Right lobe of liver (tissue), 6 donors: ENCODE results near the gene ANP32A. TPM values are rescaled to one million over a fixed set of nuclear protein-coding genes. Genes with fewer than 3 reads are reported as not detected.

Experiments used
- ATAC-seq, 4 donors: fragments of 200-7000 bp; cut with Tn5 transposase; one replicate each; pipeline ENCODE4 v1.9.1; 2020; ENCODE audit warnings: mild to moderate bottlenecking in 4 of 4, moderate library complexity in 4 of 4
- DNase-seq, 3 donors: peaks; one replicate each; pipeline ENCODE4 v3.0.0-alpha.2; 2020
- H3K27ac ChIP-seq, 3 donors: fragments of 200-600 bp; one replicate each; pipeline ENCODE4 v1.8.0; 2022
- H3K27me3 ChIP-seq, 2 donors: fragments of 200-600 bp; one replicate each; pipeline ENCODE4 v1.8.0; 2022
- H3K36me3 ChIP-seq, 4 donors: fragments of 200-600 bp; sonication (generic) in 1 of 4; one replicate each; pipeline versions ENCODE4 v1.5.1 to v1.8.0; 2017 to 2022; ENCODE audit warnings: control low read depth in 1 of 4
- H3K4me1 ChIP-seq, 4 donors: fragments of 200-600 bp; sonication (generic) in 1 of 4; one replicate each; pipeline versions ENCODE4 v1.5.1 to v1.8.0; 2017 to 2022; ENCODE audit warnings: control low read depth in 1 of 4
- H3K4me3 ChIP-seq, 3 donors: fragments of 200-600 bp; one replicate each; pipeline ENCODE4 v1.8.0; 2022
- H3K9me3 ChIP-seq, 4 donors: fragments of 200-600 bp; sonication (generic) in 1 of 4; one replicate each; pipeline versions ENCODE4 v1.5.1 to v1.8.0; 2017 to 2022; ENCODE audit warnings: control low read depth in 1 of 4
- CTCF ChIP-seq, 4 donors: fragments of 200-600 bp in 3 of 4; fragments of 450-650 bp in 1 of 4; IDR thresholded peaks; one replicate each; pipeline versions ENCODE4 v1.5.1 to v1.8.0; 2016 to 2022; ENCODE audit warnings: antibody characterized with exemption in 4 of 4, mild to moderate bottlenecking in 2 of 4
- POLR2A ChIP-seq: fragments of 450-650 bp; IDR thresholded peaks from one replicate; pipeline ENCODE4 v1.6.1; 2017; ENCODE audit warnings: antibody characterized with exemption, mild to moderate bottlenecking
- WGBS: methylation state at CpG from one replicate; pipeline ENCODE4 v1.1.6; 2018; ENCODE audit warnings: low coverage, low lambda C conversion rate; ENCODE audit not compliant: insufficient coverage; ENCODE audit errors: missing lambda C conversion rate; 5-methylcytosine and 5-hydroxymethylcytosine counted together
- intact Hi-C, 2 donors: fragments of 100-400 bp; cut with DNase I; formaldehyde crosslinking; loops; one replicate each; pipeline versions ENCODE4 v1.11.2 to v1.14.1; 2022
- total RNA-seq, 6 experiments: library from RNA; depleted of rRNA in 2 of 6; stranded (reverse); fragments of >200 nt in 2 of 6; fragmentation: NEBNext Ultra II Directional in 3 of 6; extraction: Animal tissue kit (Norgen Biotek cat#: 25700) in 3 of 6; gene quantifications; one replicate each; pipeline versions ENCODE4 v1.1.0 to v1.2.4, GENCODE V29; 2016 to 2023
- donor health status: DM: no; HTN: yes; CAD: no.
- donor health status: DM: no; HTN: no; CAD: no.
- donor health status: DM: no; HTN: no; CAD: no.
- donor health status: DM: no; HTN: yes; CAD: no.
- donor health status: DM: no; HTN: yes; CAD: no.

The ANP32A gene
- total RNA-seq, 6 experiments from 2014 or later: 39.9 to 66.6 (median 49.0) TPM

- Histone ChIP-seq H3K9me3 (no peaks in the 10 kb centered on the region), H3K4me3 (no peak overlapping the region), H3K27ac (peak overlapping the region in 1 of 3 donors; percentile 33), H3K36me3 (peaks cover 0 to 27% (median under 1%) of the 10 kb centered on the region in 4 donors), H3K4me1 (peaks cover 0 to 45% (median 20%) of the 10 kb centered on the region in 4 donors), H3K27me3 (no peaks in the 10 kb centered on the region)
- no peak for DNase-seq
- 40% methylated on average over 2 of the region's 7 CpGs for WGBS
- no peak for TF ChIP-seq CTCF (IDR thresholded peaks at IDR 0.05)
- no peak for TF ChIP-seq POLR2A
- intact Hi-C loops: loop anchor here in 1 of 2 donors (5.0 kb wide), 1 partner anchor 88 kb away; no protein-coding TSS in a partner anchor
- ATAC-seq: peak; percentile 8 to 24 (median 14)
These were observed 31.0 kb downstream of the ANP32A start for GRCh38 chr15:68789534-68790241.

- H3K27ac ChIP-seq: peak overlapping the region in 1 of 3 donors; percentile 33
- H3K4me3 ChIP-seq: no peak overlapping the region
- H3K4me1 ChIP-seq: peaks cover 0 to 39% (median 17%) of the 10 kb centered on the region in 4 donors
- no peaks in the 10 kb centered on the region for H3K27me3 ChIP-seq
- intact Hi-C loops: loop anchor here in 1 of 2 donors (5.0 kb wide), 1 partner anchor 88 kb away; no protein-coding TSS in a partner anchor
- WGBS: no CpG with 5 or more reads among the region's 1 CpG
- no peak for DNase-seq
- no peaks in the 10 kb centered on the region for H3K9me3 ChIP-seq
- peaks cover 0 to 32% (median 1%) of the 10 kb centered on the region in 4 donors for H3K36me3 ChIP-seq
- TF ChIP-seq POLR2A: no peak
- no peak for TF ChIP-seq CTCF (IDR thresholded peaks at IDR 0.05)
- ATAC-seq: no peak
These were observed 31.6 kb downstream of the ANP32A start for GRCh38 chr15:68789091-68789490.

GRCh38 chr15:68788264-68788624, 32.5 kb downstream of the ANP32A start:
- no peak overlapping the region for H3K4me3 ChIP-seq
- peaks cover 0 to 35% (median 1%) of the 10 kb centered on the region in 4 donors for H3K36me3 ChIP-seq
- H3K4me1 ChIP-seq: peaks cover 0 to 31% (median 10%) of the 10 kb centered on the region in 4 donors
- DNase-seq: no peak
- no peaks in the 10 kb centered on the region for H3K9me3 ChIP-seq
- ATAC-seq: no peak
- TF ChIP-seq CTCF (IDR thresholded peaks at IDR 0.05) (no peak), POLR2A (no peak)
- no peak overlapping the region for H3K27ac ChIP-seq
- no peaks in the 10 kb centered on the region for H3K27me3 ChIP-seq
- intact Hi-C loops: loop anchor here in 1 of 2 donors (5.0 kb wide), 1 partner anchor 89 kb away; no protein-coding TSS in a partner anchor
- 73% methylated on average over 4 of the region's 8 CpGs for WGBS

- Histone ChIP-seq H3K4me3 (no peak overlapping the region), H3K36me3 (peaks cover 0 to 40% (median 1%) of the 10 kb centered on the region in 4 donors), H3K9me3 (no peaks in the 10 kb centered on the region), H3K27me3 (no peaks in the 10 kb centered on the region), H3K4me1 (peaks cover 0 to 26% (median 7%) of the 10 kb centered on the region in 4 donors), H3K27ac (no peak overlapping the region)
- DNase-seq: no peak
- no peak for ATAC-seq
- WGBS: 50% methylated on average over 9 of the region's 17 CpGs
- TF ChIP-seq POLR2A (no peak), CTCF (IDR thresholded peaks at IDR 0.05) (no peak)
- intact Hi-C loops: loop anchor here in 1 of 2 donors (5.0 kb wide), 1 partner anchor 90 kb away; no protein-coding TSS in a partner anchor
These were observed 33.0 kb downstream of the ANP32A start for GRCh38 chr15:68787609-68788263.
